Urinary bladder (tissue), 4 donors: ENCODE measurements around the gene SLAMF1. TPM values are rescaled to one million over a fixed set of nuclear protein-coding genes. Genes with fewer than 3 reads are reported as not detected.
A peak's percentile ranks its signal among the peaks of the same experiment; 100 is the strongest.
"Not testable (repeated sequence)": the region's sequence is repeated elsewhere in the genome, so short reads cannot be mapped to it uniquely, and the experiment has no call there.

ENCODE experiments used
- DNase-seq: peaks from one replicate; pipeline ENCODE4 v3.0.0-alpha.2; 2015; ENCODE audit errors: extremely low spot score
- H3K27ac ChIP-seq: one replicate; pipeline ENCODE4 v1.5.1; 2013; ENCODE audit warnings: low read depth, mild to moderate bottlenecking, moderate library complexity
- H3K36me3 ChIP-seq: one replicate; pipeline ENCODE4 v1.6.1; 2013; ENCODE audit warnings: mild to moderate bottlenecking, moderate library complexity; ENCODE audit not compliant: insufficient read depth
- H3K4me1 ChIP-seq: one replicate; pipeline ENCODE4 v1.6.1; 2013; ENCODE audit warnings: mild to moderate bottlenecking, moderate library complexity; ENCODE audit not compliant: insufficient read depth
- H3K4me3 ChIP-seq: one replicate; pipeline ENCODE4 v1.5.1; 2013; ENCODE audit warnings: low read depth, low read length
- WGBS: extraction: QIAGEN DNeasy Blood & Tissue Kit; methylation state at CpG from one replicate; pipeline ENCODE4 v1.1.7; 2013; 5-methylcytosine and 5-hydroxymethylcytosine counted together
- polyA plus RNA-seq: library from polyadenylated mRNA; stranded (reverse); fragments of 200-250 nt; gene quantifications from one replicate; pipeline ENCODE4 v1.2.3, GENCODE V29; 2013
- total RNA-seq: library from RNA; depleted of rRNA; stranded (reverse); fragments of >200 nt; gene quantifications from one replicate; pipeline ENCODE4 v1.2.3, GENCODE V29; 2014
- donor health status: healthy with polysubstance abuse.
- donor health status: healthy.

SLAMF1 gene, protein sequence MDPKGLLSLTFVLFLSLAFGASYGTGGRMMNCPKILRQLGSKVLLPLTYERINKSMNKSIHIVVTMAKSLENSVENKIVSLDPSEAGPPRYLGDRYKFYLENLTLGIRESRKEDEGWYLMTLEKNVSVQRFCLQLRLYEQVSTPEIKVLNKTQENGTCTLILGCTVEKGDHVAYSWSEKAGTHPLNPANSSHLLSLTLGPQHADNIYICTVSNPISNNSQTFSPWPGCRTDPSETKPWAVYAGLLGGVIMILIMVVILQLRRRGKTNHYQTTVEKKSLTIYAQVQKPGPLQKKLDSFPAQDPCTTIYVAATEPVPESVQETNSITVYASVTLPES
- total RNA-seq = 0.21 TPM
- 0.47 TPM for polyA plus RNA-seq

DNA sequence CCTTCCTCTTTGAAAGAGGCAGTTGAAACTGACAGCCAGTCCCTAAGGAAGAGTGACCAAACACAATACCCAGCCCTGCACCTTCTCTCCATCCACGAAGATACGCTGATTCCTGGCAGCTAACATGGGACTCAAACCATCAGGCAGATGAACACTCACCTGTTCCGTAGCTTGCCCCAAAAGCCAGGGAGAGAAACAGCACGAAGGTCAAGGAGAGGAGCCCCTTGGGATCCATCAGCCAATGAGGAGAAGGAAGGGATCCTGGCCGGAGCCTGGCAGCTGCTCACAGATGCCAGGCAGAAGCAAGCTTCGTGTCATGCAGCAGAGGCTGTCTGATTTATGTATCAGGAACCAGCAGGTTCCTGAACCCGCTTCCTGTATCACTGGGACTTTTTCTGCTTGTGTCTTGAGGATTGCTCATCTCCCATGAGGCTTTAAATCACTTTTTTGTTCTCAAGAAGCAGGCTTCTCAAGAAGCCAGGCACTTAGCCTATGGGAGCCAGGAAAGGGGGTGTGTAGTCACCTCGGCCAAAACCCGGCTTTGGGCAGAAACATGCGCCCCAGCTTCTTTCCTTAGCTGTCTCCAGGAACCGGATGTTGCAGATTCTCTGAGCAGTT, at the start of gene SLAMF1:
Gene SLAMF1 (minus strand): TSS at position 334 of the 618 bp plus-strand sequence. CDS start 99 bp downstream, at position 235.
- Histone ChIP-seq H3K4me1 (no peaks in the 10 kb centered on the region), H3K4me3 (peak within 1 kb of the TSS; percentile 24), H3K27ac (peak within 1 kb of the TSS; percentile 11), H3K36me3 (no peaks in the 10 kb centered on the region)
- 59% methylated on average over 11 of the region's 11 CpGs for WGBS
- DNase-seq = no peak

GRCh38 chr1:160692390-160692789, 45.5 kb upstream of the SLAMF1 start:
- not testable (repeated sequence) for H3K27ac ChIP-seq, H3K4me3 ChIP-seq, H3K36me3 ChIP-seq, DNase-seq, H3K4me1 ChIP-seq
- WGBS = 89% methylated on average over 10 of the region's 10 CpGs

GRCh38 chr1:160685266-160685665, 38.4 kb upstream of the SLAMF1 start:
- no peaks in the 10 kb centered on the region for H3K4me1 ChIP-seq
- H3K36me3 ChIP-seq = no peaks in the 10 kb centered on the region
- no peak overlapping the region for H3K4me3 ChIP-seq
- no peak overlapping the region for H3K27ac ChIP-seq
- no peak for DNase-seq

GRCh38 chr1:160682983-160683865, 36.4 kb upstream of the SLAMF1 start:
- 79% methylated on average over 4 of the region's 4 CpGs for WGBS
- no peaks in the 10 kb centered on the region for H3K36me3 ChIP-seq
- H3K4me1 ChIP-seq = no peaks in the 10 kb centered on the region
- no peak for DNase-seq
- H3K4me3 ChIP-seq = no peak overlapping the region
- H3K27ac ChIP-seq = no peak overlapping the region

DNA sequence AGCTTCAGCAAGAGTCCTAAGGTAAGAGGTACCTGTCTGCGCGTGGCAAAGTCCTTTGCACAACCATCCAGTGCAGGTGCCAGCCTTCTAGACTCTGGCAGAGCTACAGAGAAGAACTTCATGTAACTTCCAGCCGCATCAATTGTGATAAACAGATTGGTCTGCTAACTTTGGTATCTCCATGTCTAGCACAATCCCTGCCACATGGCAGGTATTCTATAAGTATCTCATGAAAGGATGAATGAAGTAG, 35.0 kb upstream of the SLAMF1 start:
- no peaks in the 10 kb centered on the region for H3K36me3 ChIP-seq
- 91% methylated on average over 3 of the region's 3 CpGs for WGBS
- H3K4me3 ChIP-seq = no peak overlapping the region
- H3K4me1 ChIP-seq = no peaks in the 10 kb centered on the region
- DNase-seq = no peak
- H3K27ac ChIP-seq = no peak overlapping the region

DNA sequence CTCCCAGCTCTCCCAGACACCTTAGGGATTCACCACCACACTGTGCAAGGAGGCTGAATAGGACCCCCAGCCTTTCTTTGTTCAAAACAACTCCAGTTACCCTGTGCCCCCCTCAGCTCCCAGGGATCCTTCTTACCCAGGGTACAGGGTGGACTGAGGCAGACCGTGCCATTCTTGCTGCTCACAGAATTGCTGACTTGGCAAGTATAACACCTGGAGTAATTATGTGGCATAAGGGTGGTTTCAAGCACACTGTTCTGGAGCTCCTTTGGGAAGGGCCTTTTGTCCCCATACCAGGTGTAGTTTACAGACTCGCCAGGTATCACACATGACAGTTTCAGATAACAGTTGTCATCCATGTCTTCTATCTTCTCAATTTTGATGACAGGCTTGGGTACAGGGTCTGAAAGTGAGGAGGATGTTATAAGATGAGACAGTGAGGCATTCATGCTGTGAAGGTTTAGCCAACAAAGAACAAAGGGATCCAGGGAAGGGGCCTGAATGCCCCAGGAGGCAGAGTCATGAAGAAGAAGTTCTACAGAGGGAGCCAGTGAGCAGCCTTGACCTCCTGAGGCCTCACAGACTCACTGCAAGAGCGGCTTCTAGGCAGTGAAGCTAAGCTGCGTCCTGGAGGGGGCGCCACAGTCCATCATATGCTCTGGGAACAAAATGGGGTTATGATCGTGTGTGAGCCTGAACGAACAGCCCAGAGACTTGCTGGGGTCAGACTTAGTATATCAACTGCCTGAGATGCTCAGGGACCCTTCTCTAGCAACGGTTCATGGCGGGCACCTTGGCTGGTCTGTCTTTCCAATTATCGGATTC, 34.4 kb upstream of the SLAMF1 start:
- no peak for DNase-seq
- 57% methylated on average over 10 of the region's 10 CpGs for WGBS
- no peaks in the 10 kb centered on the region for H3K4me1 ChIP-seq
- H3K4me3 ChIP-seq = no peak overlapping the region
- H3K36me3 ChIP-seq = no peaks in the 10 kb centered on the region
- H3K27ac ChIP-seq = no peak overlapping the region

DNA sequence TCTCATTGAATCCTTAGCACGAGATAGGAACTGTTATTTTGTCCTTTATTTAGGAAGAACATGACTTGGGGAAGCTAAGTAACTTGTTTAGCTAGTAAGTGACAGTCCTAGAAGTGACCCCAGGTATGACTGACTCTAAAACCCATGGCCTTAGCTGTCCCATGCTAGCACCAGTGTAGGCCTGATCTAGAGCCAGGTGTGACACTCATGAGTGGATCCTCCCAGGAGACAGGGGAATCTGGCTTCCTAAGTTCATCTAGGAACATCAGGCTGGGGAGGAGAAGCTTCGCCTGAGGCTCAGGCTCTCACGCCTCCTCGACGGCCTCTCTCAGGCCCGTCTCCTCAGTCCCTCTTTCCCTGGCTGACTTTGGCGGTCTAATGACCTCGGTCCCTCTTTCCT, 33.6 kb upstream of the SLAMF1 start:
- Histone ChIP-seq H3K4me3 (no peak overlapping the region), H3K4me1 (no peaks in the 10 kb centered on the region), H3K27ac (no peak overlapping the region), H3K36me3 (no peaks in the 10 kb centered on the region)
- DNase-seq = no peak
- 92% methylated on average over 8 of the region's 8 CpGs for WGBS

DNA sequence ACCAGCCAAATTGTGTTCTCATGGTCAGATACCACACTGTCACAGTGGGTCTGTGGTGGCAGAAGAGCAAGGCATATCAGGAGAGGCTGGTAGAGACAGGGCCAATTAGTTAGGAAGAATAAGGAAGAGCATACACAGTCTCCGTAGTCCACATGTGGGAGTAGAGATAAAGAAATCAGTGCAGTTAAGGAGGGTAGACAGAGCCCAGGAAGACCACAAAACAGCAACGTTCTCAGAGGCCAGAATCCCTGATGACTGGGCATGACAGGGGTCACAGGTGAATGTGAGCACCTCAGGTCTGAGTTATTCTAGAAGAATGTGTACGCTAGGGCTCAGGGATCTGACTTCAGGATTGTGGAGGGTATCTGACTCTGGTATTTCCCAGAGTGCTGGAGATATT, 33.0 kb upstream of the SLAMF1 start:
- no peak for DNase-seq
- Histone ChIP-seq H3K4me1 (no peaks in the 10 kb centered on the region), H3K4me3 (no peak overlapping the region), H3K36me3 (no peaks in the 10 kb centered on the region), H3K27ac (no peak overlapping the region)
- WGBS = 67% methylated on average over 3 of the region's 3 CpGs

GRCh38 chr1:160676869-160677597, 30.2 kb upstream of the SLAMF1 start:
- no peak for DNase-seq
- H3K4me1 ChIP-seq = no peaks in the 10 kb centered on the region
- 76% methylated on average over 13 of the region's 13 CpGs for WGBS
- H3K27ac ChIP-seq = no peak overlapping the region
- H3K4me3 ChIP-seq = no peak overlapping the region
- H3K36me3 ChIP-seq = no peaks in the 10 kb centered on the region

DNA sequence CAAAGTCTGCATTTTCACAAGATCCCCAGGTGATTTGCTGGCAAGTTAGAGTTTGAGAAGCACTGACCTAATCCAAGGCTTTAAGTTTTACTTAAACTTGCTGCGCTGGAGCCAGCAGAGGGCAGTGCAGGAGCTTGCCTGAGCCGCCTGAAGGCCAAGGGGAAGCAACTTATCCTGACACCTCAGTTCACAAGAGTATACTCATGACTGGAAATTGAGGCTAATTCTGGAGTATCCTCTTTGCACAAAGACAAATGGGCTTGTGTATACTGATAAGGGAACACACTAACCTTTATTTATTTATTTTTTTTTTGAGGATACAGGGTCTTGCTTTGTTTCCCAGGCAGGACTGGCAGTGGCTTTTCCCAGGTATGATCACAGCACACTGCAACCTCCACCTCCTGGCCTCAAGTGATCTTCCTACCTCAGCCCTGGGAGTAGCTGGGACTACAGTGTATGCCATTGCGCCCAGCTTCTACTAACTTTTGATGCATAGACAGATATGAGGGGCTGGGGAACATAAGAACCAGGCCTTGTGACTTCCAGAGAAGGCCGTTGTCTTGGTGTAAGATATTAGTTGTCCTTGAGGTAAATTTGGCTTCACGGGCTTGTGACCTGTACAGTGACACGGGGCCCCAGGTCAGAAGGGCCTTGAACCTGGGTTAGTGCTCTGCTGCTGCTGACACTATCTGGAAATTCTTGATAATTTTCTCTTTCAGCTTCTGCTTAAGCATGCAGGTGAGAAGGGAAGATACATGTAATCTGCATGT, 29.0 kb upstream of the SLAMF1 start:
- WGBS = 61% methylated on average over 6 of the region's 6 CpGs
- DNase-seq = no peak
- Histone ChIP-seq H3K4me1 (no peaks in the 10 kb centered on the region), H3K4me3 (no peak overlapping the region), H3K36me3 (no peaks in the 10 kb centered on the region), H3K27ac (no peak overlapping the region)

GRCh38 chr1:160674415-160674814, 27.6 kb upstream of the SLAMF1 start:
- H3K4me3 ChIP-seq = no peak overlapping the region
- WGBS = 72% methylated on average over 2 of the region's 2 CpGs
- no peak for DNase-seq
- no peak overlapping the region for H3K27ac ChIP-seq
- H3K36me3 ChIP-seq = no peaks in the 10 kb centered on the region
- H3K4me1 ChIP-seq = no peaks in the 10 kb centered on the region
